SK-N-SH (cell line): ENCODE measurements around the gene SERTAD2. TPM values are rescaled to one million over a fixed set of nuclear protein-coding genes. Genes with fewer than 3 reads are reported as not detected.

Experiments used
- CTCF ChIA-PET: fragments of 300-600, 350-600 bp; formaldehyde crosslinking; extraction: SDS; loops from one replicate; lab custom pipeline; 2021; lab: Yijun Ruan, JAX
- POLR2A ChIA-PET: fragments of 350-600 bp; sonication (Branson Sonifier 250); formaldehyde crosslinking; extraction: SDS; loops from one replicate; lab custom pipeline; 2020; ENCODE audit warnings: antibody characterized with exemption, inconsistent platforms; lab: Yijun Ruan, JAX
- DNase-seq: peaks from one replicate; pipeline ENCODE4 v3.0.0; 2012
- H2AFZ ChIP-seq: fragments of 200-600 bp; sonication (generic); 2 replicates; pipeline ENCODE4 v1.8.1; 2016; ENCODE audit warnings: antibody characterized with exemption, mild to moderate bottlenecking, low read depth
- H3F3A ChIP-seq: fragments of 200-600 bp; sonication (generic); replicated peaks from 2 replicates; pipeline ENCODE3; 2016; ENCODE audit warnings: antibody characterized with exemption, mild to moderate bottlenecking; ENCODE audit not compliant: insufficient read depth
- H3K27ac ChIP-seq, 2 experiments: fragments of 200-500 bp in 1 of 2; fragments of 200-600 bp in 1 of 2; sonication (Bioruptor generic) in 1 of 2; sonication (generic), shearing (Covaris generic) in 1 of 2; 2 replicates each; pipeline versions ENCODE4 v1.5.1 to v1.6.1; 2014 to 2016; ENCODE audit warnings: low read depth in 2 of 2, inconsistent platforms in 1 of 2, low read length in 1 of 2, mild to moderate bottlenecking in 1 of 2, mixed read lengths in 1 of 2
- H3K27me3 ChIP-seq: fragments of 200-600 bp; sonication (generic), shearing (Covaris generic); 2 replicates; pipeline ENCODE4 v1.6.1; 2016; ENCODE audit warnings: mixed run types; ENCODE audit not compliant: insufficient read depth
- H3K36me3 ChIP-seq, 2 experiments: fragments of 200-500 bp in 1 of 2; fragments of 200-600 bp in 1 of 2; sonication (Bioruptor generic) in 1 of 2; sonication (generic) in 1 of 2; replicated peaks in 1 of 2; 2 replicates each; pipeline versions ENCODE3 to v1.5.1; 2014 to 2016; ENCODE audit warnings: low read length in 1 of 2, mild to moderate bottlenecking in 1 of 2; ENCODE audit not compliant: insufficient read depth in 2 of 2, control insufficient read depth in 1 of 2
- H3K4me1 ChIP-seq, 2 experiments: fragments of 200-500 bp in 1 of 2; fragments of 200-600 bp in 1 of 2; sonication (Bioruptor generic) in 1 of 2; sonication (generic), shearing (Covaris generic) in 1 of 2; 2 replicates each; pipeline versions ENCODE4 v1.5.1 to v1.6.1; 2014 to 2016; ENCODE audit warnings: low read depth in 1 of 2, low read length in 1 of 2, mixed run types in 1 of 2; ENCODE audit not compliant: insufficient read depth in 2 of 2, control insufficient read depth in 1 of 2
- H3K4me2 ChIP-seq: fragments of 200-600 bp; sonication (generic), shearing (Covaris generic); 2 replicates; pipeline ENCODE4 v1.6.1; 2017; ENCODE audit warnings: mixed run types
- H3K4me3 ChIP-seq, 2 experiments: fragments of 200-500 bp in 1 of 2; fragments of 200-600 bp in 1 of 2; sonication (Bioruptor generic) in 1 of 2; sonication (generic), shearing (Covaris generic) in 1 of 2; 2 replicates each; pipeline versions ENCODE4 v1.5.1 to v1.8.1; 2014 to 2016; ENCODE audit warnings: low read depth in 2 of 2, inconsistent platforms in 1 of 2, low read length in 1 of 2, mild to moderate bottlenecking in 1 of 2, mixed read lengths in 1 of 2, moderate library complexity in 1 of 2
- H3K79me2 ChIP-seq: fragments of 200-600 bp; sonication (generic); 2 replicates; pipeline ENCODE4 v1.8.1; 2017; ENCODE audit warnings: mild to moderate bottlenecking; ENCODE audit not compliant: insufficient read depth
- H3K9ac ChIP-seq: fragments of 200-600 bp; sonication (generic); 2 replicates; pipeline ENCODE4 v1.6.1; 2017; ENCODE audit warnings: mixed run types
- H3K9me2 ChIP-seq: fragments of 200-600 bp; sonication (generic); 2 replicates; pipeline ENCODE4 v1.6.1; 2017; ENCODE audit warnings: mixed run types
- H3K9me3 ChIP-seq: fragments of 200-600 bp; sonication (generic); 2 replicates; pipeline ENCODE4 v1.6.1; 2017; ENCODE audit warnings: mixed run types, mild to moderate bottlenecking, moderate library complexity
- H4K20me1 ChIP-seq: fragments of 200-600 bp; sonication (generic); 2 replicates; pipeline ENCODE4 v1.6.1; 2017; ENCODE audit warnings: mild to moderate bottlenecking, mixed run types; ENCODE audit not compliant: insufficient read depth
- ELF1 ChIP-seq: IDR thresholded peaks from 2 replicates; pipeline ENCODE4 v1.4.0; 2012
- EP300 ChIP-seq, 2 experiments: IDR thresholded peaks; 2 replicates each; pipeline versions ENCODE4 v1.4.0 to v1.6.1; 2012; ENCODE audit warnings: borderline replicate concordance in 1 of 2, low read depth in 1 of 2, low read length in 1 of 2
- EZH2phosphoT487 ChIP-seq: fragments of 200-600 bp; sonication (generic); IDR thresholded peaks from 2 replicates; pipeline ENCODE4 v1.6.1; 2017; ENCODE audit warnings: low read depth, mixed run types, mild to moderate bottlenecking, antibody characterized with exemption, moderate library complexity, borderline replicate concordance
- GABPA ChIP-seq: IDR thresholded peaks from 2 replicates; pipeline ENCODE4 v1.4.0; 2012; ENCODE audit warnings: low read depth, mild to moderate bottlenecking
- GATA2 ChIP-seq: sonication (generic); formaldehyde crosslinking; IDR thresholded peaks from 2 replicates; pipeline ENCODE4 v1.5.0; 2020; ENCODE audit warnings: mild to moderate bottlenecking, missing genetic modification reagents
- JUND ChIP-seq: IDR thresholded peaks from 2 replicates; pipeline ENCODE4 v1.4.0; 2012
- MXI1 ChIP-seq: IDR thresholded peaks from 2 replicates; pipeline ENCODE4 v1.6.1; 2012; ENCODE audit warnings: mild to moderate bottlenecking, low read depth, low read length, improper control_type of control experiment
- POLR2AphosphoS5 ChIP-seq: IDR thresholded peaks from 2 replicates; pipeline ENCODE4 v1.6.1; 2012; ENCODE audit warnings: low read depth, low read length
- RAD21 ChIP-seq: IDR thresholded peaks from 2 replicates; pipeline ENCODE4 v1.6.1; 2012; ENCODE audit warnings: mild to moderate bottlenecking, low read length
- RFX5 ChIP-seq: IDR thresholded peaks from 2 replicates; pipeline ENCODE4 v1.6.1; 2012; ENCODE audit warnings: mild to moderate bottlenecking, improper control_type of control experiment, low read length
- RXRA ChIP-seq: IDR thresholded peaks from 2 replicates; pipeline ENCODE4 v1.4.0; 2012; ENCODE audit warnings: low read depth, mild to moderate bottlenecking, borderline replicate concordance
- SIN3A ChIP-seq: IDR thresholded peaks from 2 replicates; pipeline ENCODE4 v1.6.1; 2012; ENCODE audit warnings: low read depth, mild to moderate bottlenecking, low read length, moderate library complexity, borderline replicate concordance
- TCF12 ChIP-seq: IDR thresholded peaks from 2 replicates; pipeline ENCODE4 v1.4.0; 2012
- TEAD4 ChIP-seq: IDR thresholded peaks from 2 replicates; pipeline ENCODE4 v1.4.0; 2012; ENCODE audit warnings: mild to moderate bottlenecking, borderline replicate concordance; ENCODE audit not compliant: insufficient read depth
- YY1 ChIP-seq: IDR thresholded peaks from 2 replicates; pipeline ENCODE4 v1.4.0; 2012; ENCODE audit warnings: low read depth, mild to moderate bottlenecking
- WGBS: methylation state at CpG from one replicate; pipeline ENCODE4 v1.1.6; 2017; ENCODE audit warnings: low lambda C conversion rate; 5-methylcytosine and 5-hydroxymethylcytosine counted together
- polyA plus RNA-seq, 3 experiments: library from polyadenylated mRNA; depleted of rRNA; stranded (reverse); fragments of >200 nt; gene quantifications; 2 replicates each; pipeline ENCODE4 v1.2.3, GENCODE V29; 2012
- TF ChIP-seq, protein P1 (sequence below): IDR thresholded peaks from 2 replicates; pipeline ENCODE4; 2012
- TF ChIP-seq, protein P2 (sequence below): IDR thresholded peaks from 2 replicates; pipeline ENCODE4 v1.4.0; 2012; ENCODE audit warnings: low read depth
- TF ChIP-seq, protein P3 (sequence below): fragments of 150-350 bp; IDR thresholded peaks from 2 replicates; pipeline ENCODE4 v1.6.1; 2016; ENCODE audit warnings: mild to moderate bottlenecking, low read depth, low read length
- TF ChIP-seq, protein P4 (sequence below): fragments of 150-350 bp; IDR thresholded peaks from 2 replicates; pipeline ENCODE4 v1.6.1; 2017; ENCODE audit warnings: antibody characterized with exemption, low read length, low read depth, borderline replicate concordance
- TF ChIP-seq, protein P5 (sequence below): IDR thresholded peaks from 2 replicates; pipeline ENCODE4 v1.4.0; 2012; ENCODE audit warnings: low read depth, borderline replicate concordance

The SERTAD2 gene
- polyA plus RNA-seq, 1 of the 3 experiments (the other 2 are of a cell fraction) = 9.1 TPM

DNA sequence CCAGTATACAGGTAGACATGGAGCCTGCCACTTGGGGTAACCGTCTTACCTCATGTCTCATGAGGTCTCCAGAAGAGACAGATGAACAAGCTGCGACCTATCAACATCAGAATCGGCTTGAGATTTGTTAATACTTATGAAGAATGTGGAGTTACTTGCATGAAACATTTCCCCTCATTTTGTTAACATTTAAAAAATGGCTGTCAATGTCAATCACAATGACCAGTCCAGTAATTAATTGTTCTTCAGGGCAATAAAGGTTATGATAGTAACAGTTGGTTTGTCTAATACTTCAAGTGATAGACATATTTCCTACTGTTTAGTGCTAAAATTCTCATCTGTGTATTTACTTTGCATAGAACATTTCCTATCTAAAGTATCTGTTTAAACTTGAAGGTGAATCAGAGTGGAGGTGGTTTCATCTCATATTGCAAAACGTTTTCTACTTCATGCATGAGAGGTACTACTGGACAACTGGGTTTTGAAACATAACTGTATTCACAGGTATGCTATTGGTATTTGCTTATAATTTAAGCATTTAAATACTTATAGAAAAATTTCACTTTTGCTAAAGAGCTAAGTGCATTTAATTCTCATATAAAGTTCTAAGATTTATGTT lies 15.1 kb downstream of the SERTAD2 start:
- H3F3A ChIP-seq = peaks cover 3% of the 10 kb centered on the region
- no peak for DNase-seq
- peaks cover 9 to 38% of the 10 kb centered on the region in 2 experiments; a peak in 3 of 4 replicates for H3K4me1 ChIP-seq
- no peak for TF ChIP-seq EZH2phosphoT487
- no peak for TF ChIP-seq MXI1
- TF ChIP-seq, protein P1, sequence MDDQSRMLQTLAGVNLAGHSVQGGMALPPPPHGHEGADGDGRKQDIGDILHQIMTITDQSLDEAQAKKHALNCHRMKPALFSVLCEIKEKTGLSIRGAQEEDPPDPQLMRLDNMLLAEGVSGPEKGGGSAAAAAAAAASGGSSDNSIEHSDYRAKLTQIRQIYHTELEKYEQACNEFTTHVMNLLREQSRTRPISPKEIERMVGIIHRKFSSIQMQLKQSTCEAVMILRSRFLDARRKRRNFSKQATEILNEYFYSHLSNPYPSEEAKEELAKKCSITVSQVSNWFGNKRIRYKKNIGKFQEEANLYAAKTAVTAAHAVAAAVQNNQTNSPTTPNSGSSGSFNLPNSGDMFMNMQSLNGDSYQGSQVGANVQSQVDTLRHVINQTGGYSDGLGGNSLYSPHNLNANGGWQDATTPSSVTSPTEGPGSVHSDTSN = no peak
- TF ChIP-seq ELF1 = no peak
- no peak for TF ChIP-seq POLR2AphosphoS5
- no peak for TF ChIP-seq TCF12
- TF ChIP-seq, protein P2, sequence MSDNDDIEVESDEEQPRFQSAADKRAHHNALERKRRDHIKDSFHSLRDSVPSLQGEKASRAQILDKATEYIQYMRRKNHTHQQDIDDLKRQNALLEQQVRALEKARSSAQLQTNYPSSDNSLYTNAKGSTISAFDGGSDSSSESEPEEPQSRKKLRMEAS = no peak
- no peak for TF ChIP-seq SIN3A
- TF ChIP-seq RFX5 = no peak
- no peak for TF ChIP-seq GATA2 (CRISPR knock-in tag)
- TF ChIP-seq, protein P3, sequence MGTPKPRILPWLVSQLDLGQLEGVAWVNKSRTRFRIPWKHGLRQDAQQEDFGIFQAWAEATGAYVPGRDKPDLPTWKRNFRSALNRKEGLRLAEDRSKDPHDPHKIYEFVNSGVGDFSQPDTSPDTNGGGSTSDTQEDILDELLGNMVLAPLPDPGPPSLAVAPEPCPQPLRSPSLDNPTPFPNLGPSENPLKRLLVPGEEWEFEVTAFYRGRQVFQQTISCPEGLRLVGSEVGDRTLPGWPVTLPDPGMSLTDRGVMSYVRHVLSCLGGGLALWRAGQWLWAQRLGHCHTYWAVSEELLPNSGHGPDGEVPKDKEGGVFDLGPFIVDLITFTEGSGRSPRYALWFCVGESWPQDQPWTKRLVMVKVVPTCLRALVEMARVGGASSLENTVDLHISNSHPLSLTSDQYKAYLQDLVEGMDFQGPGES = no peak
- no peak for TF ChIP-seq EP300 (IDR thresholded peaks at IDR 0.05; ENCODE audit: borderline replicate concordance in 1 of 2, low read depth in 1 of 2, low read length in 1 of 2)
- TF ChIP-seq YY1 = no peak
- TF ChIP-seq, protein P4, sequence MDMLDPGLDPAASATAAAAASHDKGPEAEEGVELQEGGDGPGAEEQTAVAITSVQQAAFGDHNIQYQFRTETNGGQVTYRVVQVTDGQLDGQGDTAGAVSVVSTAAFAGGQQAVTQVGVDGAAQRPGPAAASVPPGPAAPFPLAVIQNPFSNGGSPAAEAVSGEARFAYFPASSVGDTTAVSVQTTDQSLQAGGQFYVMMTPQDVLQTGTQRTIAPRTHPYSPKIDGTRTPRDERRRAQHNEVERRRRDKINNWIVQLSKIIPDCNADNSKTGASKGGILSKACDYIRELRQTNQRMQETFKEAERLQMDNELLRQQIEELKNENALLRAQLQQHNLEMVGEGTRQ = no peak
- no peak for TF ChIP-seq RXRA
- TF ChIP-seq RAD21 = no peak
- no peak for TF ChIP-seq GABPA
- no peak for TF ChIP-seq TEAD4
- TF ChIP-seq, protein P5, sequence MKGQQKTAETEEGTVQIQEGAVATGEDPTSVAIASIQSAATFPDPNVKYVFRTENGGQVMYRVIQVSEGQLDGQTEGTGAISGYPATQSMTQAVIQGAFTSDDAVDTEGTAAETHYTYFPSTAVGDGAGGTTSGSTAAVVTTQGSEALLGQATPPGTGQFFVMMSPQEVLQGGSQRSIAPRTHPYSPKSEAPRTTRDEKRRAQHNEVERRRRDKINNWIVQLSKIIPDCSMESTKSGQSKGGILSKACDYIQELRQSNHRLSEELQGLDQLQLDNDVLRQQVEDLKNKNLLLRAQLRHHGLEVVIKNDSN = no peak
- no peak for TF ChIP-seq JUND
- no peak overlapping the region for H3K27ac ChIP-seq
- WGBS = 91% methylated on average over 4 of the region's 4 CpGs
- peaks cover 96% of the 10 kb centered on the region for H3K79me2 ChIP-seq
- no peaks in the 10 kb centered on the region for H3K9me3 ChIP-seq
- H3K9me2 ChIP-seq = no peaks in the 10 kb centered on the region
- peaks cover 26 to 28% of the 10 kb centered on the region in 2 experiments for H3K36me3 ChIP-seq
- no peak overlapping the region for H3K9ac ChIP-seq
- peaks cover 80% of the 10 kb centered on the region for H4K20me1 ChIP-seq
- H2AFZ ChIP-seq = no peak overlapping the region
- no peak overlapping the region for H3K4me3 ChIP-seq
- no peak overlapping the region for H3K4me2 ChIP-seq
- CTCF ChIA-PET = interaction anchor here (5.1 kb wide), 1 partner anchor 8 kb away, joined by 34 read pairs; no protein-coding TSS in a partner anchor
- H3K27me3 ChIP-seq = no peaks in the 10 kb centered on the region
- POLR2A ChIA-PET = no interaction called here
